Stimulated activated CD4-positive, alpha-beta T cell treated with anti-CD3 and anti-CD28 coated beads, Interleukin-1b, Interleukin-23, amount 100 ng/mL, for 24 hours (primary cell): Measurements from ENCODE around the gene HEATR5A.
"Not testable (repeated sequence)": the region's sequence is repeated elsewhere in the genome, so short reads cannot be mapped to it uniquely, and the experiment has no call there.

ENCODE experiments used
- DNase-seq, 4 experiments: peaks; one replicate each; pipeline ENCODE4 v3.0.0-alpha.2; 2020; ENCODE audit warnings: low read depth in 4 of 4, low spot score in 1 of 4

The HEATR5A gene

GRCh38 chr14:31420319-31421111, at the start of gene HEATR5A:
Gene HEATR5A, minus strand, starts transcription at chr14:31420550. Its CDS starts 17,575 bp downstream, at chr14:31402975.
- peak; percentile 80 to 87 (median 86) for DNase-seq

GRCh38 chr14:31466554-31466953, 46.2 kb upstream of the HEATR5A start:
- no peak for DNase-seq

GRCh38 chr14:31465111-31465510, 44.8 kb upstream of the HEATR5A start:
- DNase-seq: no peak

GRCh38 chr14:31462450-31462849, 42.1 kb upstream of the HEATR5A start:
- DNase-seq: not testable (repeated sequence)

GRCh38 chr14:31461545-31461944, 41.2 kb upstream of the HEATR5A start:
- DNase-seq: no peak

GRCh38 chr14:31457665-31458659, 37.6 kb upstream of the HEATR5A start:
- DNase-seq: no peak

- DNase-seq: peak; percentile 79 to 88 (median 80)
Measured at GRCh38 chr14:31456841-31457664, 36.7 kb upstream of the HEATR5A start, which contains the start of gene DTD2. Gene DTD2, minus strand, starts transcription at chr14:31457506. Its CDS starts 113 bp downstream, at chr14:31457393.

- DNase-seq: no peak
Measured at GRCh38 chr14:31449971-31450610, 29.7 kb upstream of the HEATR5A start.

- no peak for DNase-seq
Measured at GRCh38 chr14:31449136-31449535, 28.8 kb upstream of the HEATR5A start.

- no peak for DNase-seq
Measured at GRCh38 chr14:31445703-31446102, 25.4 kb upstream of the HEATR5A start.

GRCh38 chr14:31442284-31442683, 21.9 kb upstream of the HEATR5A start:
- no peak for DNase-seq

GRCh38 chr14:31441273-31442111, 21.1 kb upstream of the HEATR5A start:
- no peak for DNase-seq

GRCh38 chr14:31440280-31440679, 19.9 kb upstream of the HEATR5A start:
- no peak for DNase-seq

GRCh38 chr14:31439561-31439960, 19.2 kb upstream of the HEATR5A start:
- no peak for DNase-seq

- not testable (repeated sequence) for DNase-seq
Measured at GRCh38 chr14:31437045-31437691, 16.8 kb upstream of the HEATR5A start.

- DNase-seq: no peak
Measured at GRCh38 chr14:31435276-31435675, 14.9 kb upstream of the HEATR5A start.

- no peak for DNase-seq
Measured at GRCh38 chr14:31430634-31431264, 10.4 kb upstream of the HEATR5A start.

- no peak for DNase-seq
Measured at GRCh38 chr14:31429791-31430190, 9.4 kb upstream of the HEATR5A start.
